Progenitor cell of endocrine pancreas (in vitro differentiated cells): ENCODE results near the gene GPR78. TPM values are rescaled to one million over a fixed set of nuclear protein-coding genes. Genes with fewer than 3 reads are reported as not detected.

ENCODE experiments used
- DNase-seq: peaks from one replicate; pipeline ENCODE4 v3.0.0; 2021; ENCODE audit warnings: low spot score; ENCODE audit not compliant: unreplicated experiment
- H3K27ac Mint-ChIP-seq: 2 replicates; pipeline ENCODE4 v1.8.0; 2021; ENCODE audit warnings: mild to moderate bottlenecking, moderate library complexity, mixed read lengths
- H3K27me3 Mint-ChIP-seq: 2 replicates; pipeline ENCODE4 v1.8.0; 2021; ENCODE audit warnings: mixed read lengths
- H3K36me3 Mint-ChIP-seq: 2 replicates; pipeline ENCODE4 v1.8.0; 2022; ENCODE audit warnings: mixed read lengths; ENCODE audit not compliant: insufficient read depth
- H3K4me1 Mint-ChIP-seq: 2 replicates; pipeline ENCODE4 v1.8.0; 2021; ENCODE audit warnings: low read depth, mixed read lengths
- H3K4me3 Mint-ChIP-seq: 2 replicates; pipeline ENCODE4 v1.8.0; 2021; ENCODE audit warnings: low read depth, mild to moderate bottlenecking, moderate library complexity, mixed read lengths
- H3K9me3 Mint-ChIP-seq: 2 replicates; pipeline ENCODE4 v1.8.0; 2021; ENCODE audit warnings: low read depth, mixed read lengths
- total RNA-seq: library from RNA; stranded (reverse); gene quantifications from 2 replicates; pipeline ENCODE4 v1.2.1, GENCODE V29; 2021
- TF ChIP-seq, protein P1 (sequence below): fragments of 200-600 bp; sonication (generic); IDR thresholded peaks from one replicate; pipeline ENCODE4 v1.5.0; 2021; ENCODE audit warnings: antibody characterized with exemption, mild to moderate bottlenecking; ENCODE audit not compliant: unreplicated experiment

GPR78 gene
- total RNA-seq, 1 donor from 2014 or later: 0.31 TPM

DNA sequence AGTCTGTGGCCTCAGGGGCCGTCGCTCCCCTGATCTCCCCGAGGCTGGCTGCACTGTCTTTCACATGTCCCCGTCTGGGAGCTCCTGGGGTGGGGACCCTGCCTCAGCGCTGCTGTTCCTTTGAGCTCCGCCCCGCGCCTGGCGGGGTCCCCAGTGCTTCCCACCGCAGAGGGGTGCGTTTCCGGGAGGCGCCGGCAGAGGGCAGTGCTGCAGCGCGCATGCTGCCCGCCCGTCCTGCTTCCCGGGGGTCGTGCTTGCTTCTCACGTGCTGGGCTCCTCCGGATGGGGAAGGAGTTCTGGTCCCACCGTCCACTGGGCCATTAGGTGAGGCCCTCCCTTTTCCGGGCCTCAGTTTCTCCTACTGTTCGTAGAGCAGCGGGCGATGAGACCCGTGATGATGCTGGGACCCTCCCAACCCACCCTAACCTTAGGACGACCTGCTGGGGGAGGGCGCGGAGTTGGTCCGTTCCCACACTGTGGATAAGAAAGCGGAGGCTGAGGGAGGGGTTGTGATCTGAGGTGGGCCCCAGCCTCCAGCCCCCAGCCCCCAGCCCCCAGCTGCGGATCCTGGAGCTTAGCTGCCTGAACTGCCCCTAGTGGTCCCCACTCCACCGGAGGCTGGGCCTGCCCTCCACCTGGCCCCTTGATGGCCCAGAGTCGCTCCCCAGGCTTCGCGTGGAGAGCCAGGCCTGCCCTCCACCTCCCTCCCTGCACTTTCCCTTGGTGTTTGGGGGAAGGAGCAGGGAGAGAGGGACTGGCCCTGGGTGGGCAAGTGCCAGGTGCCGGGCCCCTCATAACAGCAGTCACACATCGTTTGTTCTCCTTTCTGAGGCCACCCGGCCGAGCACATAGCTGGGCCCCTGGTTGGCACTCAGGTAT is 27.6 kb downstream of the GPR78 start:
- no peak overlapping the region for H3K27ac Mint-ChIP-seq
- no peaks in the 10 kb centered on the region for H3K36me3 Mint-ChIP-seq
- DNase-seq: peak; percentile 83
- no peak overlapping the region for H3K4me3 Mint-ChIP-seq
- TF ChIP-seq, protein P1, sequence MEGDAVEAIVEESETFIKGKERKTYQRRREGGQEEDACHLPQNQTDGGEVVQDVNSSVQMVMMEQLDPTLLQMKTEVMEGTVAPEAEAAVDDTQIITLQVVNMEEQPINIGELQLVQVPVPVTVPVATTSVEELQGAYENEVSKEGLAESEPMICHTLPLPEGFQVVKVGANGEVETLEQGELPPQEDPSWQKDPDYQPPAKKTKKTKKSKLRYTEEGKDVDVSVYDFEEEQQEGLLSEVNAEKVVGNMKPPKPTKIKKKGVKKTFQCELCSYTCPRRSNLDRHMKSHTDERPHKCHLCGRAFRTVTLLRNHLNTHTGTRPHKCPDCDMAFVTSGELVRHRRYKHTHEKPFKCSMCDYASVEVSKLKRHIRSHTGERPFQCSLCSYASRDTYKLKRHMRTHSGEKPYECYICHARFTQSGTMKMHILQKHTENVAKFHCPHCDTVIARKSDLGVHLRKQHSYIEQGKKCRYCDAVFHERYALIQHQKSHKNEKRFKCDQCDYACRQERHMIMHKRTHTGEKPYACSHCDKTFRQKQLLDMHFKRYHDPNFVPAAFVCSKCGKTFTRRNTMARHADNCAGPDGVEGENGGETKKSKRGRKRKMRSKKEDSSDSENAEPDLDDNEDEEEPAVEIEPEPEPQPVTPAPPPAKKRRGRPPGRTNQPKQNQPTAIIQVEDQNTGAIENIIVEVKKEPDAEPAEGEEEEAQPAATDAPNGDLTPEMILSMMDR: peak; percentile 99
- no peaks in the 10 kb centered on the region for H3K9me3 Mint-ChIP-seq
- H3K4me1 Mint-ChIP-seq: no peaks in the 10 kb centered on the region
- peaks cover 24% of the 10 kb centered on the region for H3K27me3 Mint-ChIP-seq

DNA sequence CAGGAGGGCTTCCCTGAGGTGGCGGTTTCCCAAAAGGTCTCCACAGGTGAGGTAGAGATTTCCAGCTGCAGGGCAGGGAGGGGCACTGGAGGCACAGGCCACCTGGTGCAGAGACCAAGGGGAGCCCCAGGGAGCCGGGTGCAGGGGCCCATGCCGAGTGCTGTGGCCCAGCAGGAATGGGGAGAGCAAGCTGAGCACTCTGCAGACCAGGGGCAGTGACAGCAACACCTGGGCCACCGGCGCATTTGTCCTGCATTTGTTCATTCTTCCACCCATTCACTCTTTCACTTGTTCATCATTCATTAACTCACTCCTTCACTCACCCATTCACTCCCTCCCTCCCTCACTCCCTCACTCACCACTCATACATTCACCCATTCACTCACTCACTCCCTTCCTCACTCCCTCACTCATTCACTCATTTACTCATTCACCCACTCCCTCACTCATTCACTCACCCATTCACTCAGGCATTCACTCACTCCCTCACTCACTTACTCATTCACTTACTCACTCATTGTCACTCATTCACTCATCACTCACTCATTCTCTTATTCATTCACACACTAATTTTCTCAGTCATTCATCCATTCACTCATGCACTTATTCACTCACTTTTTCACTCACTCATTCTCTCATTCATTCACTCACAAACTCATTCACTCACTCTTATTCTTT is 28.7 kb downstream of the GPR78 start:
- no peak overlapping the region for H3K4me3 Mint-ChIP-seq
- peaks cover 24% of the 10 kb centered on the region for H3K27me3 Mint-ChIP-seq
- no peak overlapping the region for H3K27ac Mint-ChIP-seq
- H3K36me3 Mint-ChIP-seq: no peaks in the 10 kb centered on the region
- no peak for DNase-seq
- TF ChIP-seq, protein P1: no peak
- no peaks in the 10 kb centered on the region for H3K9me3 Mint-ChIP-seq
- H3K4me1 Mint-ChIP-seq: no peaks in the 10 kb centered on the region

DNA sequence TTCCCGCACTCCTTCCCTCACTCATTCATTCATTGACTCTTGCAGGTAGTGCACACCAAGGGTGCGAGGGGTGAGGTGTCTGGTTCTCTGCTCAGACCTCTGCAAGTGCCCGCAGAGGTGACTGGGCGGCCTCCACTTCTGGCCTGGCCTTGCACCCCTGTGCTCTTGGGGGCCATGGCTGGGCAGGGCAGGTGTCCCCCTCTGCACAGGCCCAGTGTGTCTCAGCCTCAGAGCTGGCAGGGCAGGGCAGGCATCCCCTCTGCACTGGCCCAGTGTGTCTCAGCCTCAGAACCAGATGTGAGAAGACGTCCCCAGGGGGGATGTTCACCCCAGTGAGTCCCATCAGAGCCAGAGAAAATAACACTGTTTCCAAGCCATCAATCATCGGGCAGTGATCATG is 29.2 kb downstream of the GPR78 start:
- Mint-ChIP-seq H3K9me3 (no peaks in the 10 kb centered on the region), H3K4me3 (no peak overlapping the region), H3K4me1 (no peaks in the 10 kb centered on the region), H3K27me3 (peaks cover 24% of the 10 kb centered on the region), H3K36me3 (no peaks in the 10 kb centered on the region), H3K27ac (no peak overlapping the region)
- no peak for DNase-seq
- TF ChIP-seq, protein P1: no peak

DNA sequence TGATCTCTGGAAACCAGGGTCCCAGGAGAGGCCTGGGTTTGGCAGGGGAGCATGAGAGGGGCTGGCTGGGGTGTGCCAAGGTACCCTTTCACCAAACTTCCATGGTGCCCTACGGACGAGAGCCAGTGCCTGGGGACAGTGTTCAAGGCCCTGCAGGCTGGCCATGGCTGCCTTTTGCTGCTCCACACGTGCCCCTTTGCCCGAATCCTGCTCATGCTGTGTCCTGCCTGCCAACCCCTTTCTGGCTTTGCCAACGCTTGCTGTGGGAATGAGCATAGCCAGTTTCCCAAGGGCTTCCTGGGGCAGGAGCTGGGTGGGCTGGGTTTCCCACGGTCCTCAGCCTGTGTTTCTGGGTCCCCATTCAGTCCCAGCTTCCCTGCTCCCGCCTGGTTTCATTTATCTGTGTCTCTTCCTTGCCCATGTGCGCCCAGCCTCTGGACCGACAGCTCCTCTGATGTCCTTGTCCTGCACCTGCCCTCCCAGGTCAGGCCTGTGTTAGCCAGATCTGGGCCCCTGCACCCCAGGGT is 29.7 kb downstream of the GPR78 start:
- TF ChIP-seq, protein P1: no peak
- Mint-ChIP-seq H3K36me3 (no peaks in the 10 kb centered on the region), H3K27ac (no peak overlapping the region), H3K4me1 (no peaks in the 10 kb centered on the region), H3K27me3 (peaks cover 24% of the 10 kb centered on the region), H3K9me3 (no peaks in the 10 kb centered on the region), H3K4me3 (no peak overlapping the region)
- DNase-seq: no peak

DNA sequence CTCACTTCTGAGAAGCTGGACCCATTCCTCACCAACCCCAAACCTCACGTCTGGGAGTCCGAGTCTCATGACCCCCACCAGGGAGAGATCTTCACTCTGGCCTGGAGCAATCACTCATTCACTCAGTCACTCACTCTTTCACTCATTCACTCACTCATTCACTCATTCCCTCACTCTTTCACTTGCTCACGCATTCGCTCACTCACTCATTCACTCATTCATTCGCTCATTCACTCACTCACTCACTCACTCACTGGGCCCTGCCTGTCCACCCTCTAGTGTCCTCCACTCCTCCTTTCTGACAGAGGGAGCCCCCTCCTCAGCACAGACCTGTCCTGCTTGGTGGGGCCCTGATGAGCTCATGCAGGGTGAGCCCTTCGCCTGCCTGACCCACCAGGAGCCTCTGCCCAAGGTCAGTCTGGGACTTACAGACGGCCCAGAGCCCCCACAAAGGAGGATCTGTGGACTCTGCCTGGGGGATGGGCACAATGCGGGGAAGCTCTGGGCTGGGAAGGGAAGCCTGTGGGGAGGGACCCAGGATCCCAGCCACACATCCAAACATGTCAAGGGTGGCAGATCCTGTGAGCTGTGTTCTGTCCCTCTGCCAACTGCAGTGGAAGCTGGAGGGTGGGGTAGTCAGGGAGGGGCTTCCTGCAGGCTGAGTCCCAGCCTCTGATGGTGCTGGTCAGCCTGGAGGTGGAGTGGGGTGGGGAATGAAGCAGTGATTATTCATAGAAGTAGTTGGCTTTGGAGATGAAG is 30.8 kb downstream of the GPR78 start:
- H3K9me3 Mint-ChIP-seq: no peaks in the 10 kb centered on the region
- H3K27ac Mint-ChIP-seq: no peak overlapping the region
- no peaks in the 10 kb centered on the region for H3K4me1 Mint-ChIP-seq
- no peaks in the 10 kb centered on the region for H3K36me3 Mint-ChIP-seq
- TF ChIP-seq, protein P1: no peak
- no peak overlapping the region for H3K4me3 Mint-ChIP-seq
- DNase-seq: no peak
- H3K27me3 Mint-ChIP-seq: peaks cover 24% of the 10 kb centered on the region
